ENCODE measurements around the gene TMEM214.

Gene TMEM214

DNA sequence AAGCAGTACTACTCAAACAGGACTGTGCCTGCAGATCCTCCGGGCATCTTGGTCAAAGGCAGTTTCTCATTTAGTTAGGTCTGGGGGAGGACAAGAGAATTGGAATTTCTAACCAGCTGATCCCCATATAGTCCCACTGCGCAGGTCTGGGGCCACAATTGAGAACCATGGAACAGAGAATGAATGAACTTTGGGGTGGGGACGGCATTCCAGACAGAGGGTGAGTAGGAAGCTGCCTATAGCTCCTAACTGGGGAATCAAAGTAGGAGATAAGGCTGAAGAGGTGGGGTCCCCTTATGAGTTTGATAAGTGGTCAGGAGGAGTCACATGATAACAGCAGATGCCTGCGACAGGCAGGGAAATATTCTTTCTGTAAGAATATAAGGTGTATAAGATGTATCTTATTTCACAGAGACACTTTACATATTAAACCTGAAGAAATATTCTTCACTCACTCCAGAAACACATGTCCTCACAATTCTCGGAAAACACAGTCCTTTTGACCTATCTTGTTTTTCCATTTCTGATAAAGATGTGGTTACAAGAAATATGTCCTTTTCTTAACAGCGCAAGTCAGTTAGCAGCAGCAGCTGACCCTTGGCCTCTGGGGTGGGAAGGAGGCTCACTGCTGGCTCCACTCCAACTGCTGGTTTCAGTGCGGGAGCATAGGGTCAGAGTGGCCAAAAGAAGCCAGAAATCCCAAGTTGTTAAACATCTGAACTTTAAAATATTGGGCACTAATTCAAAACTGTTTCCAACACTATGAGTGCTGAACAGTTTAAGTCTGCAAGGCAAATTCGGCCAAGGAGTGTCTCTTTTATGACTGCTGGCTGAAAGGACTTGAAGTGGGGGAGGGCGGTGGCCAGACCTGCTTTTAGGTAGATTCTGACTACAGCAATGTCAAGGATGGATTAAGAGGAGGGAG lies 12.6 kb upstream of the TMEM214 start:
- Mint-ChIP-seq H3K9me3 (no peaks in the 10 kb centered on the region), H3K4me3 (no peak overlapping the region), H3K27me3 (ENCODE audit: low read depth, poor library complexity) (no peaks in the 10 kb centered on the region), H3K27ac (peak overlapping the region; percentile 56), H3K4me1 (peaks cover 45% of the 10 kb centered on the region), H3K36me3 (ENCODE audit: low read depth) (peaks cover 9% of the 10 kb centered on the region)
- no peak for TF ChIP-seq CTCF (IDR thresholded peaks at IDR 0.05)
- DNase-seq, result peak; percentile 26

- Mint-ChIP-seq H3K36me3 (ENCODE audit: low read depth) (peaks cover 7% of the 10 kb centered on the region), H3K9me3 (no peaks in the 10 kb centered on the region), H3K27me3 (ENCODE audit: low read depth, poor library complexity) (no peaks in the 10 kb centered on the region), H3K4me1 (peaks cover 53% of the 10 kb centered on the region), H3K27ac (peak overlapping the region; percentile 86), H3K4me3 (no peak overlapping the region)
- TF ChIP-seq CTCF (IDR thresholded peaks at IDR 0.05), result no peak
- DNase-seq, result no peak
Measured at GRCh38 chr2:27021253-27022049, 11.3 kb upstream of the TMEM214 start.

DNA sequence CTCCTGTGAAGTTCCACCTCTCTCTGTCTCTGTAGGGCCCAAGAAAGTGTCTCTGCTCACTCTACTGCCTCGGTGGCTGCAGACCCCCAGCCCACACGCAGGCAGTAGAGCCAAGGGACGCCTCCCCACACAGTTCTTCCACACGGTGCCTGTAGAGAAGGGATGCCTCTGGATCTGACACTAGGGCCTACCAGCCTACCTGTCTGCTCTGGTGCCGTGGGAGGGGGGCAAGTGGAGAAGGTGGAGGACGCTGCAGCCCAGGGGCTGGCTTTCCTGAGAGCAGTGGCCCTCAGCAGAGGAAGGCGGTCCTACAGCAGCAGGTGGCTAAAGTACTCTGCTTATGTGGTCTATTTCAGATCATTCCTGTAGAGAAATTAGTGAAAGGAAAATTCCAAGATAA lies 9.0 kb upstream of the TMEM214 start:
- TF ChIP-seq CTCF (IDR thresholded peaks at IDR 0.05), result no peak
- no peaks in the 10 kb centered on the region for H3K9me3 Mint-ChIP-seq
- H3K27me3 Mint-ChIP-seq (ENCODE audit: low read depth, poor library complexity), result peaks cover 3% of the 10 kb centered on the region
- DNase-seq, result no peak
- H3K4me1 Mint-ChIP-seq, result peaks cover 45% of the 10 kb centered on the region
- peaks cover 14% of the 10 kb centered on the region for H3K36me3 Mint-ChIP-seq (ENCODE audit: low read depth)
- no peak overlapping the region for H3K4me3 Mint-ChIP-seq
- no peak overlapping the region for H3K27ac Mint-ChIP-seq

GRCh38 chr2:27024188-27024587 lies 8.6 kb upstream of the TMEM214 start:
- Mint-ChIP-seq H3K4me1 (peaks cover 44% of the 10 kb centered on the region), H3K27ac (no peak overlapping the region), H3K36me3 (ENCODE audit: low read depth) (peaks cover 19% of the 10 kb centered on the region), H3K4me3 (no peak overlapping the region), H3K9me3 (no peaks in the 10 kb centered on the region), H3K27me3 (ENCODE audit: low read depth, poor library complexity) (peaks cover 3% of the 10 kb centered on the region)
- DNase-seq, result peak; percentile 33
- peak; percentile 21 for TF ChIP-seq CTCF (IDR thresholded peaks at IDR 0.05)

DNA sequence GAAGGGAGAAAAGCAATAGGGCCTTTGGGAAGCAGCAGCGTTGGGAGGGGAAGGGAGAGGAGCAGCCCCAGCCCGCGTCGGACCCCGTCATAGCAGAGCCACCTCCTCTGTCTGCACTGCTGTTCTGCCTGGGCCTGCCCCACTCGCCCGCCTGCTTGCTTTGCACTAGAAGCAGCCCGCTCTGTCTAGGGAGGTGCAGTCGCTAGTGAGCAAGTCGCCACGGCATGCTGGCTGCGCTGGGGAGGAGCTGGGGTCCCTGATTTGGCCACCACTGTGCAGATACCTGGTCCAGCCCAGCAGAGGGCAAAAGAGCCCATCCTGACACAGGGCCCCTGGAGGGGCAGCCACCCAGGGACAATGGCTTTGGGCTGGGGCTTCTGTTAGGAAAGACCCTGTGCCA lies 8.0 kb upstream of the TMEM214 start:
- DNase-seq, result no peak
- Mint-ChIP-seq H3K27ac (peak overlapping the region; percentile 71), H3K36me3 (ENCODE audit: low read depth) (peaks cover 25% of the 10 kb centered on the region), H3K4me1 (peaks cover 38% of the 10 kb centered on the region), H3K27me3 (ENCODE audit: low read depth, poor library complexity) (peaks cover 3% of the 10 kb centered on the region), H3K9me3 (no peaks in the 10 kb centered on the region), H3K4me3 (no peak overlapping the region)
- TF ChIP-seq CTCF (IDR thresholded peaks at IDR 0.05), result no peak

All from nephron progenitor cell (in vitro differentiated cells).